GM12875 (cell line): Measurements from ENCODE around the gene MAGEF1.

Experiments
- H3K4me3 ChIP-seq: one replicate; pipeline ENCODE4 v1.5.1; 2011; ENCODE audit warnings: low read depth, low read length, control low read depth
- CTCF ChIP-seq: IDR thresholded peaks from 2 replicates; pipeline ENCODE4 v1.5.1; 2011; ENCODE audit warnings: low read depth, mild to moderate bottlenecking, control low read depth, inconsistent platforms, low read length, moderate library complexity, borderline replicate concordance; ENCODE audit not compliant: insufficient read depth

MAGEF1 gene

GRCh38 chr3:184679056-184679816 lies 32.6 kb downstream of the MAGEF1 start:
- no peak overlapping the region for H3K4me3 ChIP-seq
- no peak for TF ChIP-seq CTCF

GRCh38 chr3:184678317-184679055 lies 33.4 kb downstream of the MAGEF1 start:
- no peak for TF ChIP-seq CTCF
- H3K4me3 ChIP-seq: no peak overlapping the region

GRCh38 chr3:184677344-184678316 lies 34.2 kb downstream of the MAGEF1 start:
- no peak for TF ChIP-seq CTCF
- H3K4me3 ChIP-seq: no peak overlapping the region

- no peak overlapping the region for H3K4me3 ChIP-seq
- no peak for TF ChIP-seq CTCF
Observed at GRCh38 chr3:184676927-184677326, 34.9 kb downstream of the MAGEF1 start.

GRCh38 chr3:184674626-184675025 lies 37.2 kb downstream of the MAGEF1 start:
- no peak overlapping the region for H3K4me3 ChIP-seq
- no peak for TF ChIP-seq CTCF

GRCh38 chr3:184672977-184673870 lies 38.6 kb downstream of the MAGEF1 start:
- no peak overlapping the region for H3K4me3 ChIP-seq
- no peak for TF ChIP-seq CTCF
